GM12865 (cell line): ENCODE results near the gene HOXD11.
A peak's percentile ranks its signal among the peaks of the same experiment; 100 is the strongest.

Source experiments
- DNase-seq: peaks from one replicate; pipeline ENCODE4 v3.0.0; 2010; ENCODE audit warnings: low read depth
- H3K4me3 ChIP-seq: 2 replicates; pipeline ENCODE4 v1.5.1; 2011; ENCODE audit warnings: mild to moderate bottlenecking, low read depth, low read length, control low read depth
- TF ChIP-seq, protein P1 (sequence below): IDR thresholded peaks from 2 replicates; pipeline ENCODE4 v1.5.1; 2011; ENCODE audit warnings: low read length, control low read depth, low read depth, inconsistent platforms; ENCODE audit not compliant: insufficient read depth; ENCODE audit errors: missing control alignments

The HOXD11 gene

DNA sequence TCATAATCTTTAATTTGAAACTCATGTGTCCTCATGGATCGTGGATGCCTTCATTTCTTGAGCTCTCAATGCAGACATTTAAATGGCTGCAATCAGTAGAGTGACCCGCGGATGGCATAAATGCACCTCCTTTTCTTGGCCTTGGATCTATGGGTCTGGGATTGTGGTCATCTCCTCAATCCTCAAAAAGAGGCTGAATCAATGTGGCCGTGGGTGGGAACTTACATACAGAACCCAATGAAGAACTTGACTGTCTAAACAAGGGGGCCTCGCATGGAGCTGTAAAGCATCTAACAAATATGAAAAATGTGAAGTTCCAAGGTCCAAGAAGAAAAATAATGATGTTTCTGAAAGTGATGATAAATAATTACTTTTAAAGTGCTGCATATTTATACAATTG lies 11.7 kb upstream of the HOXD11 start:
- TF ChIP-seq, protein P1, sequence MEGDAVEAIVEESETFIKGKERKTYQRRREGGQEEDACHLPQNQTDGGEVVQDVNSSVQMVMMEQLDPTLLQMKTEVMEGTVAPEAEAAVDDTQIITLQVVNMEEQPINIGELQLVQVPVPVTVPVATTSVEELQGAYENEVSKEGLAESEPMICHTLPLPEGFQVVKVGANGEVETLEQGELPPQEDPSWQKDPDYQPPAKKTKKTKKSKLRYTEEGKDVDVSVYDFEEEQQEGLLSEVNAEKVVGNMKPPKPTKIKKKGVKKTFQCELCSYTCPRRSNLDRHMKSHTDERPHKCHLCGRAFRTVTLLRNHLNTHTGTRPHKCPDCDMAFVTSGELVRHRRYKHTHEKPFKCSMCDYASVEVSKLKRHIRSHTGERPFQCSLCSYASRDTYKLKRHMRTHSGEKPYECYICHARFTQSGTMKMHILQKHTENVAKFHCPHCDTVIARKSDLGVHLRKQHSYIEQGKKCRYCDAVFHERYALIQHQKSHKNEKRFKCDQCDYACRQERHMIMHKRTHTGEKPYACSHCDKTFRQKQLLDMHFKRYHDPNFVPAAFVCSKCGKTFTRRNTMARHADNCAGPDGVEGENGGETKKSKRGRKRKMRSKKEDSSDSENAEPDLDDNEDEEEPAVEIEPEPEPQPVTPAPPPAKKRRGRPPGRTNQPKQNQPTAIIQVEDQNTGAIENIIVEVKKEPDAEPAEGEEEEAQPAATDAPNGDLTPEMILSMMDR: no peak
- no peak for DNase-seq
- no peak overlapping the region for H3K4me3 ChIP-seq

DNA sequence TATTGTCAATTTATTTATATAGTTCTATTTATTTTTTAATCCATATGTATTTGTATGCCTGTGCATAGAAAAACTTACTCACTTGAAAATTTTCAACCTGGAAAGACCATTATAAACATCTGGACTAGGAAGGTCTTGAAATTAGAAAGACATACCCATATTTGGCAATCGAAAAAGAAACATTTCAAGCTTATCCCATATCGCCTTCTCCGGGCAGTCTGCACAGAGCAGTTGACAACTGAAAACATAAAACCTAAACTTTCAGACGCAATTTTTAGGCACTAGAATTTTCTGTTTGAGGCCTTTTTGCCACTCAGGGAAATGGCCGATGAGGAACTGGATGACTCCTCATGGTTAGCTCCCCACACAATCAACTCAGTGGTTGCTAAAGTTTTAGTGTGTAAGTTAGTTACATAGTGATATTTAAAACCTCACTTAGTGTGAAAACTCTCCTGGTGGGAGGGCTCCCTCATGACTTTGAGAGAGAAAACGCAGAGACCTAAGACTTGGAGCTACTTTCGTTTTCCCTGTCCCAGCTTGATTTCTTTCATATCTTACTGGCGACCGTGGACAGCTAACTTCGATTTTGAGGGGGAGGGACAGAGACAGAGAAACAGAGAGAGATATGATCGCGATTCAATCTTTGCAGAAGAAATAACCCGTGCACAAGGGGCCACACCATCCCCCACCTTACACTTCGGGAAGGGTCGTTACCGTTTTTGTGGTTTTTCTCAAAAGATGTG lies 10.7 kb upstream of the HOXD11 start:
- no peak for DNase-seq
- TF ChIP-seq, protein P1: no peak
- H3K4me3 ChIP-seq: peak overlapping the region; percentile 46

DNA sequence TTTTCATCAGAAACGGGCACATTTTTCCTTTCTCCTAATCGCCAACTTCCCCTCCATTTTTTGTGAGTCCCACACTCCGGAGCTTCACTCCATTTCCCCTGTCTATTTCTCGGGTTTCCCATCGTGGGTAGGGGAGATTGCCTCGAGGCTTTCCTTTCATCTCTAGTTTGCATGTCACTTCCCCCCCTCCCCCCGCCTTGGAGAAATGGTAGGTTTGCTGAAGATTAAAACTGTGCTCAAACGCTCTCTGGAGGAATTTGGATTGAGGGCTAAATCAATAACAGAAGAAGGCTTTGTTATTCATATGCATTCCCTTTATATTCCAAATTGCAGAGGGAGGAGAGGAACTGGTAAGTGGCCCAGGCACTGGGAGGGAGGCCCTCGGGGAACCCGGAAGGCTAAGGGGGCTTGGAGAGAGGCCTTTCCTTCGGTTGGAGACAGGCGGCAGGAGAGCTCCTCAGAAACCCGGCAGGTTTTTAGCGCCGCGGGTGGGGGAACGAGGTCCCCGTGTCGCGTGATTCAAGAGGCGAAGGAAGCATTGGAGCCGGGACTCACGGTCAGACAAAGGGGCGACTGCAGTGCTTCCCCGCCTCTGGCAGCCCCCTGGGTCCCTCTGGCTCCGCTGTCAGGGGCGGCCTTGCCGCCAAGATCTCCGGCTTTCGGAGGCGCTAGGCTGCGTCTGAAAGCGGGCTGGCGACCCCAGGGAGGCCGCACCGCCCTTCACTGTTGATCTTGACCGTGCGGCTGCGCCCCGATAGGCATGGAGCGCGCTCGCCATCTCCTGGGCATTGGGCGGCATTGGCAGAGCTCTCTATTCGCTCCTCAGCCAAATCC lies 9.9 kb upstream of the HOXD11 start:
- peak overlapping the region; percentile 46 for H3K4me3 ChIP-seq
- TF ChIP-seq, protein P1: peak; percentile 93
- peak; percentile 79 for DNase-seq

DNA sequence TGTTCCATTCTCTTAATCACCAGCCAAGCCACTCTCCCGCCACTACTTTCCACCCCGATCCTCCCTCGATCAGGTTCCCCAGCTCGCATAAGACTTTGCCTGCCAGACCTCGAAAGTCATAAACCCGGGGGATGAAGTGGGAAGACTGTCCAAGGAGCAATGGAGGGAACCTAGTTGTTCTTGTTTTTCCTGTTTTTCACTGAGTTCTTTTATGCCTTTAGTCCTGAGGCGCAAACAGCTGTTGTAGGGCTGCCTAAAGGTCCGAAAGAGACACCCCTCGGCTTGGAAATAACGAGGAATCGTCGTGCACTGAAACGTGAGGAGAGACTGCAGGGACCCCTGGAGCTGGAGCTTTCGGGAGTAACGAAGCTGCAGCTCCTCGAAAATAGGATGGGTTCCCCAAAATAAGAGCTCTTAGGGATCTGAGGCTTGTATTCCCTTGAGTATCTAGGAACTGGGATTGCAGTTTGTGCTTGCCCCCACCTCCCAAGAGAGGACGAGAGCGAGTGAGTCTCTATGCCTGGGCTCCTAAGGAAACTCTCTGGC lies 9.2 kb upstream of the HOXD11 start:
- DNase-seq: no peak
- TF ChIP-seq, protein P1: no peak
- H3K4me3 ChIP-seq: no peak overlapping the region

DNA sequence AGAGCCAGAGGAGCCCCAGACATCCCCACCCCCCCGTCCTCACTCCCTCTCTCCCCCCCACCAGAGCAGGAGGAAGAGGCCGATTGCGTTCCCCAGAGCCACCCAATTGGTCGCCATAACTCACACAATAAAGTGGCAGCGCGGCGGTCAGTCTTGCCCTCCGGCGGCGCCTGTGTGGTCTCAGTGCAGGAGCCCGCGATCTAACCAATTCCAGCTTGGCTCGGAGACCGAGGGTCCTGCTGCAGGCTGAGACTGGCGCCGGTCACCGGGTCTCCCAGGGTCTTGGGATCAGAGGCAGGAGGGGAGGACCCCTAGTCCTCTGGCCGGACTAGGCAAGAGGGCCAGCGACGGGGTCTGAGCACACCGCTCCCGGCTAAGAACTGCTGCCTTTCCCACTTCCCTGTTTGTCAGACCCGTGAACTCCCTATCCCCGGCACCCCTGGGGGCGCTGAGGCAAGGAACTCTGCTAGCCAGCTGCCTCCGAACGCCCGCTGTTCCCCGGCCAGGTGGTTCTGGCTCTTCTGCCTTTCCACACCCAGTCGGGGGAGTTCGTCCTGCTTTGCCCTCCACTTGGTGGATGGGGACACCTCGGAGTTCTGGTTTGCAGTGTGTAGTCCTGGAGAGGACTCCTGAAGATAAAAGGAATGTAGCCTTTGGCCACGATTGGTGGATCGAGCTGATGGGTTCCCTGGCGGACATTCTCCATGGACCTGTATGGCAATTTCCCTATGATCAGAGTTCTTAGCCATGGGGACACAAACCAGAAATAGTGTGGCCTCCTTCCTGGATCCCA lies 8.5 kb upstream of the HOXD11 start:
- TF ChIP-seq, protein P1: no peak
- H3K4me3 ChIP-seq: no peak overlapping the region
- no peak for DNase-seq

DNA sequence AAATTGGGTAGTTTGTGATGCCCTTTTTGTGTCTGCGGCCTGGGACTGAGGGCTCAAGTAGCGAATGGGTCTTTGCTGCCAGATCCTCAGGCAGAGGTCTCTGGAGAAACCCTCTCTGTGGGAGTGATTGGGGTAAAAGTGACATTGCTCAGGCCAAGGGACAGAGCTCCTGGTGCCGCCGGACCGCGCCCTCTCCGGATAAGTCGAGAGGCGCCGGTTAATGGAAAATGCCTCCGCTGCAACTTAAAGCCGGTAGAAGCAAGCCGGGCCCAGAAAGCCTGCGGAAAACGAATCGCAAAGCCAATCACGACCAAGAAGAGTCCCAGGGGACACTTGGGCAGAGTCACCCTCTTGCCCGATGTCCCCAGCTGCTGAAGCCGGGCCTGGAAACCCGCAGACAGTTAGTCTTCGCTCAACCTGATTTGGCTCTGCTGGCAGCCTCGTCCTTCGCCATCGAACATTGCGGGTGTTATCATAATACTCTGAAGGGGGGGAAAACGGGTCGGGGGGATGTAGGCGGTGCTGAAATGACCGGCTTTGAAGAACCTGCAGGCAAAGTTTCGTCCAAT lies 7.8 kb upstream of the HOXD11 start:
- no peak overlapping the region for H3K4me3 ChIP-seq
- DNase-seq: no peak
- TF ChIP-seq, protein P1: no peak
